ENCODE measurements around the gene SARS1.

SARS1 gene

GRCh38 chr1:109249654-109250401 lies 36.1 kb downstream of the SARS1 start:
- no peak for DNase-seq (ENCODE audit: low read depth in 2 of 2)

GRCh38 chr1:109250454-109251276 lies 36.9 kb downstream of the SARS1 start:
- no peak for DNase-seq (ENCODE audit: low read depth in 2 of 2)

- DNase-seq (ENCODE audit: low read depth in 2 of 2): no peak
Observed at GRCh38 chr1:109251277-109252166, 37.8 kb downstream of the SARS1 start.

GRCh38 chr1:109252167-109252892 lies 38.6 kb downstream of the SARS1 start:
- no peak for DNase-seq (ENCODE audit: low read depth in 2 of 2)

GRCh38 chr1:109252893-109253802 lies 39.4 kb downstream of the SARS1 start:
- no peak for DNase-seq (ENCODE audit: low read depth in 2 of 2)

GRCh38 chr1:109253803-109254620 lies 40.3 kb downstream of the SARS1 start:
- no peak for DNase-seq (ENCODE audit: low read depth in 2 of 2)

- no peak for DNase-seq (ENCODE audit: low read depth in 2 of 2)
Observed at GRCh38 chr1:109254621-109255096, 40.9 kb downstream of the SARS1 start.

GRCh38 chr1:109255097-109255651 lies 41.5 kb downstream of the SARS1 start:
- DNase-seq (ENCODE audit: low read depth in 2 of 2): no peak

- no peak for DNase-seq (ENCODE audit: low read depth in 2 of 2)
Observed at GRCh38 chr1:109255678-109256077, 42.0 kb downstream of the SARS1 start.

GRCh38 chr1:109256085-109256484 lies 42.4 kb downstream of the SARS1 start:
- no peak for DNase-seq (ENCODE audit: low read depth in 2 of 2)

GRCh38 chr1:109256971-109257681 lies 43.4 kb downstream of the SARS1 start:
- DNase-seq (ENCODE audit: low read depth in 2 of 2): no peak

- no peak for DNase-seq (ENCODE audit: low read depth in 2 of 2)
Observed at GRCh38 chr1:109257682-109258421, 44.1 kb downstream of the SARS1 start.

GRCh38 chr1:109258481-109259466 lies 45.1 kb downstream of the SARS1 start:
- DNase-seq (ENCODE audit: low read depth in 2 of 2): no peak

- no peak for DNase-seq (ENCODE audit: low read depth in 2 of 2)
Observed at GRCh38 chr1:109259674-109260557, 46.2 kb downstream of the SARS1 start.

- no peak for DNase-seq (ENCODE audit: low read depth in 2 of 2)
Observed at GRCh38 chr1:109261006-109261405, 47.3 kb downstream of the SARS1 start.

Measured in stimulated activated CD4-positive, alpha-beta T cell treated with anti-CD3 and anti-CD28 coated beads, Interleukin-4, amount 100 ng/mL, for 48 hours (primary cell).